GM21576 (cell line): ENCODE data around the gene HSPA4.

ENCODE experiments used
- ATAC-seq: cut with Tn5 transposase; IDR thresholded peaks from one replicate; pipeline ENCODE4 v1.9.1; 2021; ENCODE audit warnings: mild to moderate bottlenecking, moderate library complexity; ENCODE audit not compliant: unreplicated experiment

Gene HSPA4

GRCh38 chr5:133154274-133155075 lies 102.7 kb downstream of the HSPA4 start:
- no peak for ATAC-seq

GRCh38 chr5:133155326-133155969 lies 103.6 kb downstream of the HSPA4 start:
- ATAC-seq = no peak
